Liver (tissue), 9 donors: ENCODE measurements around the gene SMARCD2. TPM values are rescaled to one million over a fixed set of nuclear protein-coding genes. Genes with fewer than 3 reads are reported as not detected.

Source experiments
- DNase-seq: peaks from one replicate; pipeline ENCODE4 v3.0.0-alpha.2; 2017; ENCODE audit warnings: low spot score
- H3K27ac ChIP-seq, 2 donors: one replicate each; pipeline ENCODE4 v1.7.0; 2013; ENCODE audit warnings: inconsistent platforms in 2 of 2, low read length in 2 of 2, control low read depth in 1 of 2, low read depth in 1 of 2, mild to moderate bottlenecking in 1 of 2
- H3K27me3 ChIP-seq, 4 donors: one replicate each; pipeline versions ENCODE4 v1.6.1 to v1.7.0; 2013; ENCODE audit warnings: low read length in 3 of 4, inconsistent platforms in 1 of 4, mild to moderate bottlenecking in 1 of 4, moderate library complexity in 1 of 4; ENCODE audit not compliant: control insufficient read depth in 4 of 4, insufficient read depth in 4 of 4
- H3K36me3 ChIP-seq, 4 donors: one replicate each; pipeline versions ENCODE4 v1.6.1 to v1.7.0; 2013; ENCODE audit warnings: low read length in 3 of 4, mild to moderate bottlenecking in 3 of 4, low read depth in 1 of 4, moderate library complexity in 1 of 4; ENCODE audit not compliant: control insufficient read depth in 4 of 4, insufficient read depth in 3 of 4
- H3K4me1 ChIP-seq, 4 donors: one replicate each; pipeline versions ENCODE4 v1.6.1 to v1.7.0; 2013; ENCODE audit warnings: low read length in 3 of 4, mild to moderate bottlenecking in 3 of 4, moderate library complexity in 1 of 4; ENCODE audit not compliant: control insufficient read depth in 4 of 4, insufficient read depth in 4 of 4
- H3K4me3 ChIP-seq, 3 donors: one replicate each; pipeline versions ENCODE4 v1.6.1 to v1.7.0; 2013; ENCODE audit warnings: low read length in 3 of 3, control low read depth in 1 of 3, low read depth in 1 of 3, mild to moderate bottlenecking in 1 of 3
- H3K9ac ChIP-seq, 2 donors: one replicate each; pipeline ENCODE4 v1.7.0; 2013; ENCODE audit warnings: low read length in 2 of 2, mild to moderate bottlenecking in 2 of 2, moderate library complexity in 2 of 2, control low read depth in 1 of 2, low read depth in 1 of 2
- H3K9me3 ChIP-seq, 4 donors: one replicate each; pipeline versions ENCODE4 v1.6.1 to v1.7.0; 2013; ENCODE audit warnings: low read length in 3 of 4; ENCODE audit not compliant: control insufficient read depth in 4 of 4
- ATF3 ChIP-seq: IDR thresholded peaks from 2 replicates; pipeline ENCODE4 v1.6.1; 2016; ENCODE audit warnings: antibody characterized with exemption
- CTCF ChIP-seq: fragments of 150-350 bp; IDR thresholded peaks from 2 replicates; pipeline ENCODE4 v1.5.1; 2017; ENCODE audit warnings: improper control_type of control experiment, low read depth, low read length; ENCODE audit not compliant: missing input control
- EGR1 ChIP-seq, 2 donors: IDR thresholded peaks; 2 replicates each; pipeline ENCODE4 v1.6.1; 2016 to 2018; ENCODE audit warnings: antibody characterized with exemption in 2 of 2, low read depth in 2 of 2
- FOXA1 ChIP-seq: IDR thresholded peaks from 2 replicates; pipeline ENCODE4 v1.6.1; 2016; ENCODE audit warnings: antibody characterized with exemption
- FOXA2 ChIP-seq: IDR thresholded peaks from 2 replicates; pipeline ENCODE4 v1.6.1; 2016; ENCODE audit warnings: antibody characterized with exemption
- GABPA ChIP-seq, 2 donors: IDR thresholded peaks in 1 of 2; conservative IDR thresholded peaks in 1 of 2; 2 replicates each; pipeline ENCODE4 v1.6.1; 2016; ENCODE audit warnings: antibody characterized with exemption in 2 of 2, mild to moderate bottlenecking in 1 of 2, moderate library complexity in 1 of 2
- HNF4A ChIP-seq, 2 donors: conservative IDR thresholded peaks; 2 replicates each; pipeline ENCODE4 v1.6.1; 2016; ENCODE audit warnings: antibody characterized with exemption in 2 of 2, mild to moderate bottlenecking in 2 of 2
- HNF4G ChIP-seq: IDR thresholded peaks from 2 replicates; pipeline ENCODE4 v1.6.1; 2016; ENCODE audit warnings: antibody characterized with exemption
- JUND ChIP-seq, 2 donors: IDR thresholded peaks; 2 replicates each; pipeline ENCODE4 v1.6.1; 2016; ENCODE audit warnings: antibody characterized with exemption in 2 of 2
- MAX ChIP-seq: IDR thresholded peaks from 2 replicates; pipeline ENCODE4 v1.6.1; 2016; ENCODE audit warnings: antibody characterized with exemption
- NR2F2 ChIP-seq: IDR thresholded peaks from 2 replicates; pipeline ENCODE4 v1.6.1; 2016; ENCODE audit warnings: antibody characterized with exemption
- RAD21 ChIP-seq, 2 donors: IDR thresholded peaks; 2 replicates each; pipeline ENCODE4 v1.6.1; 2016; ENCODE audit warnings: antibody characterized with exemption in 2 of 2, mild to moderate bottlenecking in 2 of 2
- REST ChIP-seq: IDR thresholded peaks from 2 replicates; pipeline ENCODE4 v1.6.1; 2016; ENCODE audit warnings: antibody characterized with exemption, mild to moderate bottlenecking
- RXRA ChIP-seq, 2 donors: IDR thresholded peaks; 2 replicates each; pipeline ENCODE4 v1.6.1; 2017 to 2018; ENCODE audit warnings: antibody characterized with exemption in 2 of 2, mild to moderate bottlenecking in 1 of 2
- SP1 ChIP-seq: IDR thresholded peaks from 2 replicates; pipeline ENCODE4 v1.6.1; 2018; ENCODE audit warnings: antibody characterized with exemption, mild to moderate bottlenecking
- TAF1 ChIP-seq: conservative IDR thresholded peaks from 2 replicates; pipeline ENCODE4 v1.6.1; 2016; ENCODE audit warnings: antibody characterized with exemption, mild to moderate bottlenecking
- YY1 ChIP-seq: IDR thresholded peaks from 2 replicates; pipeline ENCODE4 v1.6.1; 2016; ENCODE audit warnings: antibody characterized with exemption, mild to moderate bottlenecking
- WGBS: extraction: QIAGEN DNeasy Blood & Tissue Kit; methylation state at CpG from one replicate; pipeline ENCODE4 v1.1.7; 2013; 5-methylcytosine and 5-hydroxymethylcytosine counted together
- polyA plus RNA-seq, 2 donors: library from polyadenylated mRNA; stranded (reverse) in 1 of 2; unstranded in 1 of 2; fragments of 200-250 nt in 1 of 2; fragments of >200 nt in 1 of 2; fragmentation: Nextera tagmentation in 1 of 2; extraction: Ambion mirVana in 1 of 2; gene quantifications; one replicate each; pipeline versions ENCODE4 v1.2.1 to v1.2.3, GENCODE V29; 2013 to 2015
- total RNA-seq, 2 donors: library from RNA; depleted of rRNA; stranded (reverse); fragments of >200 nt; gene quantifications; one replicate each; pipeline ENCODE4 v1.2.3, GENCODE V29; 2014
- TF ChIP-seq, protein P1 (sequence below): IDR thresholded peaks from 2 replicates; pipeline ENCODE4 v1.6.1; 2016; ENCODE audit warnings: antibody characterized with exemption
- donor health status: healthy.
- donor health status: healthy.
- donor health status: healthy.
- donor health status: healthy.
- donor health status: healthy.

SMARCD2 gene
- total and polyA plus RNA-seq, 4 donors: 14.5 to 67.9 (median 39.4) TPM

GRCh38 chr17:63817736-63818385 is 24.6 kb downstream of the SMARCD2 start:
- H3K27ac ChIP-seq: no peak overlapping the region
- H3K36me3 ChIP-seq: peaks cover 23 to 94% (median 79%) of the 10 kb centered on the region in 4 donors
- WGBS: 97% methylated on average over 27 of the region's 27 CpGs
- H3K4me3 ChIP-seq: no peak overlapping the region
- DNase-seq: no peak
- TF ChIP-seq, protein P1, sequence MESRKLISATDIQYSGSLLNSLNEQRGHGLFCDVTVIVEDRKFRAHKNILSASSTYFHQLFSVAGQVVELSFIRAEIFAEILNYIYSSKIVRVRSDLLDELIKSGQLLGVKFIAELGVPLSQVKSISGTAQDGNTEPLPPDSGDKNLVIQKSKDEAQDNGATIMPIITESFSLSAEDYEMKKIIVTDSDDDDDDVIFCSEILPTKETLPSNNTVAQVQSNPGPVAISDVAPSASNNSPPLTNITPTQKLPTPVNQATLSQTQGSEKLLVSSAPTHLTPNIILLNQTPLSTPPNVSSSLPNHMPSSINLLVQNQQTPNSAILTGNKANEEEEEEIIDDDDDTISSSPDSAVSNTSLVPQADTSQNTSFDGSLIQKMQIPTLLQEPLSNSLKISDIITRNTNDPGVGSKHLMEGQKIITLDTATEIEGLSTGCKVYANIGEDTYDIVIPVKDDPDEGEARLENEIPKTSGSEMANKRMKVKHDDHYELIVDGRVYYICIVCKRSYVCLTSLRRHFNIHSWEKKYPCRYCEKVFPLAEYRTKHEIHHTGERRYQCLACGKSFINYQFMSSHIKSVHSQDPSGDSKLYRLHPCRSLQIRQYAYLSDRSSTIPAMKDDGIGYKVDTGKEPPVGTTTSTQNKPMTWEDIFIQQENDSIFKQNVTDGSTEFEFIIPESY: no peak
- no peak for TF ChIP-seq MAX
- TF ChIP-seq NR2F2: no peak
- no peak for TF ChIP-seq ATF3
- no peak for TF ChIP-seq HNF4G
- no peak for TF ChIP-seq GABPA (IDR thresholded peaks at IDR 0.05 in 1 of 2, conservative IDR thresholded peaks at IDR 0.05 in 1 of 2)
- TF ChIP-seq JUND (IDR thresholded peaks at IDR 0.05): no peak
- TF ChIP-seq EGR1 (IDR thresholded peaks at IDR 0.05; ENCODE audit: low read depth in 2 of 2): no peak
- no peak for TF ChIP-seq FOXA2
- TF ChIP-seq HNF4A (conservative IDR thresholded peaks at IDR 0.05): no peak
- TF ChIP-seq TAF1: no peak
- TF ChIP-seq RAD21 (IDR thresholded peaks at IDR 0.05): no peak
- no peak for TF ChIP-seq YY1
- no peak for TF ChIP-seq REST
- no peak for TF ChIP-seq SP1
- no peak for TF ChIP-seq FOXA1
- no peak for TF ChIP-seq RXRA (IDR thresholded peaks at IDR 0.05)
- no peak for TF ChIP-seq CTCF
- H3K27me3 ChIP-seq: no peaks in the 10 kb centered on the region
- H3K9me3 ChIP-seq: no peaks in the 10 kb centered on the region
- peaks cover 0 to 15% (median 13%) of the 10 kb centered on the region in 4 donors for H3K4me1 ChIP-seq
- H3K9ac ChIP-seq: no peak overlapping the region
